HepG2 (cell line): ENCODE measurements around the gene ZDHHC16. TPM values are rescaled to one million over a fixed set of nuclear protein-coding genes. Genes with fewer than 3 reads are reported as not detected.
A peak's percentile ranks its signal among the peaks of the same experiment; 100 is the strongest.

Source experiments
- ATAC-seq: fragments of 200-7000 bp; cut with Tn5 transposase; 3 replicates; pipeline ENCODE4 v1.9.1; 2020; ENCODE audit warnings: mild to moderate bottlenecking, moderate library complexity
- Bru-seq: library from RNA; stranded (reverse); fragments of 400-500 nt; gene quantifications from one replicate; lab custom pipeline; 2021; lab: Mats Ljungman, UMichigan
- BruChase-seq, 2 experiments: library from RNA; stranded (reverse); fragments of 400-500 nt; gene quantifications; one replicate each; lab custom pipeline; 2021; lab: Mats Ljungman, UMichigan
- BruUV-seq: library from RNA; stranded (reverse); fragments of 400-500 nt; replicated peaks from 2 replicates; lab custom pipeline; 2021; lab: Mats Ljungman, UMichigan
- CTCF ChIA-PET: fragments of 300-600 bp; formaldehyde crosslinking; extraction: SDS; loops from one replicate; lab custom pipeline; 2021; ENCODE audit warnings: low total read pairs, inconsistent platforms, low intra/inter-chr PET ratio; lab: Yijun Ruan, JAX
- POLR2A ChIA-PET: fragments of 350-600 bp; sonication (Branson Sonifier 250); formaldehyde crosslinking; loops from one replicate; lab custom pipeline; 2020; ENCODE audit warnings: antibody characterized with exemption, inconsistent platforms; lab: Yijun Ruan, JAX
- DNase-seq: peaks from one replicate; pipeline ENCODE4 v3.0.0-alpha.2; 2015; ENCODE audit warnings: low spot score
- FAIRE-seq: peaks from 3 replicates; lab custom pipeline; 2011; peaks lifted over from hg19 to GRCh38; lab: Jason Lieb, UNC
- H2AFZ ChIP-seq: one replicate; pipeline ENCODE4 v1.6.1; 2011; ENCODE audit warnings: low read length, inconsistent platforms
- H3K27ac ChIP-seq: fragments of 300-600 bp; 3 replicates; pipeline ENCODE4 v1.8.0; 2011; ENCODE audit warnings: mixed run types, mild to moderate bottlenecking, mixed read lengths, low read length, inconsistent platforms; ENCODE audit not compliant: insufficient read depth; ENCODE audit errors: extremely low read length
- H3K27me3 ChIP-seq, 2 experiments: fragments of 200-600 bp in 1 of 2; 2 replicates in 1 of 2; 3 replicates in 1 of 2; pipeline versions ENCODE4 v1.6.0 to v1.8.0; 2011; ENCODE audit warnings: low read length in 2 of 2, mild to moderate bottlenecking in 2 of 2, moderate library complexity in 2 of 2, inconsistent platforms in 1 of 2; ENCODE audit not compliant: insufficient read depth in 2 of 2, control insufficient read depth in 1 of 2
- H3K36me3 ChIP-seq, 2 experiments: fragments of 200-600 bp in 1 of 2; replicated peaks in 1 of 2; 2 replicates in 1 of 2; 3 replicates in 1 of 2; pipeline versions ENCODE4 v1.5.1 to v1.8.0; 2011; ENCODE audit warnings: low read length in 2 of 2, inconsistent platforms in 1 of 2; ENCODE audit not compliant: insufficient read depth in 2 of 2, control insufficient read depth in 1 of 2
- H3K4me1 ChIP-seq: 2 replicates; pipeline ENCODE4 v1.5.1; 2012; ENCODE audit warnings: low read length, inconsistent platforms; ENCODE audit not compliant: insufficient read depth
- H3K4me2 ChIP-seq: 2 replicates; pipeline ENCODE4 v1.6.0; 2011; ENCODE audit warnings: low read depth, low read length, inconsistent platforms
- H3K4me3 ChIP-seq, 3 experiments: fragments of 200-600 bp in 1 of 3; sonication (generic), shearing (Covaris generic) in 1 of 3; replicated peaks in 1 of 3; 2 replicates each; pipeline ENCODE4 v1.5.1; 2011 to 2016; ENCODE audit warnings: low read length in 3 of 3, inconsistent platforms in 2 of 3, low read depth in 2 of 3, mild to moderate bottlenecking in 2 of 3, control low read depth in 1 of 3, mixed read lengths in 1 of 3; ENCODE audit not compliant: insufficient read depth in 1 of 3
- H3K79me2 ChIP-seq: one replicate; pipeline ENCODE4 v1.6.1; 2011; ENCODE audit warnings: low read length, inconsistent platforms; ENCODE audit not compliant: insufficient read depth
- H3K9ac ChIP-seq: 2 replicates; pipeline ENCODE4 v1.6.0; 2011; ENCODE audit warnings: mild to moderate bottlenecking, low read depth, low read length, inconsistent platforms; ENCODE audit not compliant: insufficient read depth
- H3K9me3 ChIP-seq: 2 replicates; pipeline ENCODE4 v1.5.1; 2012; ENCODE audit warnings: mild to moderate bottlenecking, low read length
- H4K20me1 ChIP-seq: 2 replicates; pipeline ENCODE4 v1.6.0; 2011; ENCODE audit warnings: inconsistent platforms, mild to moderate bottlenecking, low read length, moderate library complexity; ENCODE audit not compliant: insufficient read depth
- BRD4 ChIP-seq: sonication (generic); formaldehyde crosslinking; IDR thresholded peaks from 2 replicates; pipeline ENCODE4 v1.4.0; 2020; ENCODE audit warnings: missing genetic modification reagents
- DMAP1 ChIP-seq: IDR thresholded peaks from 2 replicates; pipeline ENCODE4 v1.6.1; 2016
- EHMT2 ChIP-seq: fragments of 200-600 bp; sonication (generic); IDR thresholded peaks from 2 replicates; pipeline ENCODE4 v1.7.0; 2017; ENCODE audit warnings: antibody characterized with exemption, low read depth, low read length, borderline replicate concordance
- HNF4G ChIP-seq, 2 experiments: sonication (generic) in 1 of 2; formaldehyde crosslinking in 1 of 2; IDR thresholded peaks; 2 replicates each; pipeline versions ENCODE4 v1.4.0 to v1.6.1; 2011 to 2020; ENCODE audit warnings: borderline replicate concordance in 2 of 2, low read depth in 2 of 2, mild to moderate bottlenecking in 2 of 2, low read length in 1 of 2, missing genetic modification reagents in 1 of 2, moderate library complexity in 1 of 2
- SP4 ChIP-seq: sonication (generic); formaldehyde crosslinking; IDR thresholded peaks from 2 replicates; pipeline ENCODE4 v1.8.1; 2023; ENCODE audit warnings: mild to moderate bottlenecking, missing genetic modification reagents
- SSRP1 ChIP-seq: IDR thresholded peaks from 2 replicates; pipeline ENCODE4 v1.6.1; 2016; ENCODE audit warnings: control low read depth
- ZNF121 ChIP-seq: sonication (generic); formaldehyde crosslinking; IDR thresholded peaks from 2 replicates; pipeline ENCODE4 v1.5.0; 2020; ENCODE audit warnings: mild to moderate bottlenecking, missing genetic modification reagents
- ZNF143 ChIP-seq: sonication (generic); formaldehyde crosslinking; IDR thresholded peaks from 2 replicates; pipeline ENCODE4 v1.4.0; 2020; ENCODE audit warnings: missing genetic modification reagents
- ZNF230 ChIP-seq: sonication (generic); formaldehyde crosslinking; IDR thresholded peaks from 2 replicates; pipeline ENCODE4 v1.4.0; 2020; ENCODE audit warnings: mild to moderate bottlenecking, missing genetic modification reagents
- ZNF724P ChIP-seq: sonication (generic); formaldehyde crosslinking; IDR thresholded peaks from 2 replicates; pipeline ENCODE4 v1.8.0; 2022; ENCODE audit warnings: missing genetic modification reagents, borderline replicate concordance
- WGBS: methylation state at CpG from one replicate; pipeline ENCODE4 v1.1.6; 2017; ENCODE audit warnings: low lambda C conversion rate; 5-methylcytosine and 5-hydroxymethylcytosine counted together
- in situ Hi-C: cut with HindIII; loops from 2 replicates; pipeline ENCODE4 v1.10.0; 2017; ENCODE audit warnings: low pct_unique_long_range_greater_than_20kb; ENCODE audit not compliant: extremely low pct_ligation_motif_present
- intact Hi-C: fragments of 100-400 bp; cut with micrococcal nuclease; formaldehyde crosslinking; loops from one replicate; pipeline ENCODE4 v1.10.0; 2022; ENCODE audit not compliant: unreplicated experiment
- long read RNA-seq, 2 experiments: library from RNA in 1 of 2; library from polyadenylated mRNA in 1 of 2; stranded (forward) in 1 of 2; unstranded in 1 of 2; transcript quantifications; one replicate each; pipeline ENCODE4 v2.0.0, GENCODE V29; 2019 to 2022
- polyA minus RNA-seq, 3 experiments: library from RNA; depleted of rRNA, polyadenylated mRNA; stranded (reverse); fragments of >200 nt; gene quantifications; 2 replicates each; pipeline ENCODE4 v1.2.3, GENCODE V29; 2011; ENCODE audit warnings: low replicate concordance in 1 of 3
- polyA plus RNA-seq, 8 experiments: library from polyadenylated mRNA; depleted of rRNA in 3 of 8; stranded (reverse) in 7 of 8; unstranded in 1 of 8; fragments of >200 nt; fragmentation: Illumina TruSeq in 4 of 8; extraction: Trizol in 4 of 8; gene quantifications; 2 replicates each; pipeline versions ENCODE4 v1.2.1 to v1.2.3, GENCODE V29; 2011 to 2016; ENCODE audit warnings: low read depth in 4 of 8, missing spikeins in 1 of 8, mixed read lengths in 1 of 8; ENCODE audit not compliant: insufficient read depth in 1 of 8
- total RNA-seq, 5 experiments: library from RNA; depleted of rRNA; stranded (reverse); fragments of >200 nt; fragmentation: Illumina TruSeq; extraction: Trizol; gene quantifications; 2 replicates each; pipeline ENCODE4 v1.2.3, GENCODE V29; 2016; ENCODE audit warnings: low read depth in 1 of 5
- TF ChIP-seq, protein P1 (sequence below): sonication (generic); formaldehyde crosslinking; IDR thresholded peaks from 2 replicates; pipeline ENCODE4 v1.8.1; 2023; ENCODE audit warnings: mild to moderate bottlenecking, missing genetic modification reagents, borderline replicate concordance
- TF ChIP-seq, protein P2 (sequence below): sonication (generic); formaldehyde crosslinking; IDR thresholded peaks from 2 replicates; pipeline ENCODE4; 2020; ENCODE audit warnings: missing genetic modification reagents, mild to moderate bottlenecking, borderline replicate concordance

ZDHHC16 gene
- 30.2 and 41.8 TPM in 2 replicates for total RNA-seq (2016; rRNA removed; fragmentation: Illumina TruSeq; extraction: Trizol)
- 84.0 and 92.7 TPM in 2 replicates for total RNA-seq (2016; cell fraction: cytosol; rRNA removed; fragmentation: Illumina TruSeq; extraction: Trizol; ENCODE audit: low read depth)
- 25.9 and 43.5 TPM in 2 replicates for total RNA-seq (2016; cell fraction: insoluble cytoplasmic fraction; rRNA removed; fragmentation: Illumina TruSeq; extraction: Trizol)
- total RNA-seq (2016; cell fraction: membrane; rRNA removed; fragmentation: Illumina TruSeq; extraction: Trizol) = 104 and 115 TPM in 2 replicates
- 30.7 and 33.0 TPM in 2 replicates for total RNA-seq (2016; cell fraction: nucleus; rRNA removed; fragmentation: Illumina TruSeq; extraction: Trizol)
- 40.8 and 49.4 TPM in 2 replicates for polyA plus RNA-seq (2011; rRNA removed)
- polyA plus RNA-seq (2011; cell fraction: cytosol; rRNA removed) = 50.8 and 52.5 TPM in 2 replicates
- 59.0 and 60.8 TPM in 2 replicates for polyA plus RNA-seq (2011; cell fraction: nucleus; rRNA removed)
- polyA plus RNA-seq (2012) = 15.7 and 18.2 TPM in 2 replicates
- 102 and 121 TPM in 2 replicates for polyA plus RNA-seq (2016; cell fraction: cytosol; fragmentation: Illumina TruSeq; extraction: Trizol; ENCODE audit: low read depth)
- 34.1 and 41.4 TPM in 2 replicates for polyA plus RNA-seq (2016; cell fraction: insoluble cytoplasmic fraction; fragmentation: Illumina TruSeq; extraction: Trizol; ENCODE audit: low read depth)
- 122 and 132 TPM in 2 replicates for polyA plus RNA-seq (2016; cell fraction: membrane; fragmentation: Illumina TruSeq; extraction: Trizol; ENCODE audit: low read depth)
- 55.7 and 56.8 TPM in 2 replicates for polyA plus RNA-seq (2016; cell fraction: nucleus; fragmentation: Illumina TruSeq; extraction: Trizol; ENCODE audit: insufficient read depth, low read depth)
- 142 and 286 TPM in 2 replicates for polyA minus RNA-seq (2011; rRNA and poly(A)+ RNA removed; ENCODE audit: low replicate concordance)
- 20.4 TPM in 2 replicates for polyA minus RNA-seq (2011; cell fraction: cytosol; rRNA and poly(A)+ RNA removed)
- 33.9 and 35.7 TPM in 2 replicates for polyA minus RNA-seq (2011; cell fraction: nucleus; rRNA and poly(A)+ RNA removed)
- Bru-seq, nascent RNA = percentile 71 among the genes with signal in this experiment
- percentile 61 among the genes with signal in this experiment for BruChase-seq, experiment 1, labeled RNA remaining after a 6-hour chase
- percentile 64 among the genes with signal in this experiment for BruChase-seq, experiment 2, labeled RNA remaining after a 2-hour chase
- long read RNA-seq, experiment 1, transcript ZDHHC16-202 (10 exons, 1,718 nt) = major isoform, 19 of 72 reads
- long read RNA-seq, experiment 1, transcript ZDHHC16-205 (8 exons, 1,280 nt) = minor isoform, 10 of 72 reads
- long read RNA-seq, experiment 1, transcript ZDHHC16-206 (11 exons, 1,798 nt) = major isoform, 19 of 72 reads
- long read RNA-seq, experiment 1, partial matches to known transcripts = 4 of 72 reads
- long read RNA-seq, experiment 1, other reads (novel, unspliced or antisense) = 18 of 72 reads
- long read RNA-seq, experiment 2, transcript ZDHHC16-202 (10 exons, 1,718 nt) = minor isoform, 9 of 71 reads
- long read RNA-seq, experiment 2, transcript ZDHHC16-206 (11 exons, 1,798 nt) = major isoform, 10 of 71 reads
- long read RNA-seq, experiment 2, partial matches to known transcripts = 15 of 71 reads
- long read RNA-seq, experiment 2, other reads (novel, unspliced or antisense) = 31 of 71 reads

DNA sequence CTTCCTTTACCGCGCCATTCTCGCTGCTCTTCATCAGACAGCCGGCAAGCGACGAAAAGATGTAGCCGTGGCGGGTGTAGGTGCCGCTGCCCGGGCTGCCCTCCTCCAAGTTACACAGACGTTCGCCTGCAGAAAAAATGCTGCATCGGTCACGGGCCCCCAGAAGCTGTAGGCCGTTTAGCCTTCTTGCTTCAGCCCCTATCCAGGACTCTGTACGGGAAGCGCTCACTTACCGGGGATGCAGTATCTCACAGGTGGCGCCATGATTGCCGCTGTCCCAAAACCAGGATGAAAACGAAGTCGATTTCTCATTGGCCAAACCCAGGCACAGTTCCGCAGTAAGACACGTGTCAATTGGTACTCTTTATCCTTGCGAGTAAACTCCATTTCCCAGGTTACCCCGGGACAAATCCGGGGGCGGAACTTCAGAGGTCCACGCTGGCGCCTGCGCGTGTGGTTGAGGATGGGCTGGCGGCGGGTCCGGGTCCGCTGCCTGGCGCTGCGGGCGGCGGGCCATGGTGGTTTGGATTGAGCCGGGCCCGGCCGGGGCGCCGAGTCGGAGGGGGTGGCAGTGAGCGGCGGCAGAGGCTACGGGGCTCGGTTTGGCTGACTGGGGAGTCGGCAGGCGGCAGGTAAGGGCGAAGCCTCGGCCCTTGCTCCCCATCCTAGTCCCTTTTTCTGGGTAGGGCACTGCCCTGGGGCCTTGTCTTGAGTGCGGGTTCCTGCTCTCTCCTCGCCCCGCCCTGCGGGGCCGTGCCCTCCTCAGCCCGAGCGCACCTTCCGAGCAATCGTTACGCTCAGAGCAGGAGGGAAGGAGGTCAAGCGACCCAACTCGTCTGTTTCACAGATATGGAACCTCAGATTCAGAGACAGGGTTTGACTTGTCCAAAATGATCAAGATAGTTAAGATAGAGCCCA is at the start of gene ZDHHC16, which contains the start of gene EXOSC1:
Gene ZDHHC16 (plus strand): TSS at position 454 of the 918 bp plus-strand sequence. CDS start 5,501 bp downstream, outside the sequence.
Gene EXOSC1 (minus strand): TSS at position 285 of the 918 bp plus-strand sequence. CDS start 21 bp downstream, at position 264.
- Histone ChIP-seq H3K4me2 (peak within 1 kb of the TSS; percentile 89), H3K4me3 (peak within 1 kb of the TSS; percentile 83 to 99 (median 93)), H3K27me3 (no peaks in the 10 kb centered on the region; a peak in 1 of 5 replicates), H3K9me3 (no peaks in the 10 kb centered on the region), H3K27ac (peak within 1 kb of the TSS; percentile 60), H3K36me3 (peaks cover 0 to 5% of the 10 kb centered on the region in 2 experiments; a peak in 4 of 5 replicates), H3K4me1 (peaks cover 43% of the 10 kb centered on the region), H2AFZ (peak within 1 kb of the TSS; percentile 81), H3K79me2 (peaks cover 36% of the 10 kb centered on the region), H3K9ac (peak within 1 kb of the TSS; percentile 83), H4K20me1 (peaks cover 8% of the 10 kb centered on the region; the same call in 1 of the 2 replicates)
- in situ Hi-C loops (no loop called here), intact Hi-C loops (loop anchor here (1.0 to 2.0 kb wide), 2 partner anchors 17 to 39 kb away; no protein-coding TSS in a partner anchor)
- CTCF ChIA-PET = interaction anchor here (2.3 kb wide), 1 partner anchor 38 kb away, joined by 12 read pairs; no protein-coding TSS in a partner anchor
- peak; percentile 95 for ATAC-seq
- FAIRE-seq = peak; percentile 94
- POLR2A ChIA-PET = interaction anchor here (1.0 kb wide), 1 partner anchor 12 kb away, joined by 4 read pairs; no protein-coding TSS in a partner anchor
- WGBS = 3% methylated on average over 14 of the region's 66 CpGs
- DNase-seq = peak; percentile 97
- BruUV-seq = TSS peak; percentile 85
- TF ChIP-seq ZNF121 (CRISPR knock-in tag) (0 out of 2 replicates have a peak, but pooled peaks have one; percentile 40), SP4 (CRISPR knock-in tag) (peak; percentile 57), BRD4 (CRISPR knock-in tag) (no peak), ZNF143 (CRISPR knock-in tag) (peak; percentile 98), SSRP1 (CRISPR knock-in tag) (no peak), DMAP1 (CRISPR knock-in tag) (peak; percentile 65; the same call in 1 of the 2 replicates), EHMT2 (no peak), HNF4G (IDR thresholded peaks at IDR 0.05; ENCODE audit: borderline replicate concordance, low read depth, low read length) (no peak), HNF4G (CRISPR knock-in tag; IDR thresholded peaks at IDR 0.05; ENCODE audit: borderline replicate concordance, low read depth) (no peak), ZNF724P (0 out of 2 replicates have a peak, but pooled peaks have one; percentile 25), ZNF230 (CRISPR knock-in tag) (no peak; the same call in 1 of the 2 replicates)
- TF ChIP-seq, protein P1, sequence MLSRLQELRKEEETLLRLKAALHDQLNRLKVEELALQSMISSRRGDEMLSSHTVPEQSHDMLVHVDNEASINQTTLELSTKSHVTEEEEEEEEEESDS (CRISPR knock-in tag) = no peak
- TF ChIP-seq, protein P2, sequence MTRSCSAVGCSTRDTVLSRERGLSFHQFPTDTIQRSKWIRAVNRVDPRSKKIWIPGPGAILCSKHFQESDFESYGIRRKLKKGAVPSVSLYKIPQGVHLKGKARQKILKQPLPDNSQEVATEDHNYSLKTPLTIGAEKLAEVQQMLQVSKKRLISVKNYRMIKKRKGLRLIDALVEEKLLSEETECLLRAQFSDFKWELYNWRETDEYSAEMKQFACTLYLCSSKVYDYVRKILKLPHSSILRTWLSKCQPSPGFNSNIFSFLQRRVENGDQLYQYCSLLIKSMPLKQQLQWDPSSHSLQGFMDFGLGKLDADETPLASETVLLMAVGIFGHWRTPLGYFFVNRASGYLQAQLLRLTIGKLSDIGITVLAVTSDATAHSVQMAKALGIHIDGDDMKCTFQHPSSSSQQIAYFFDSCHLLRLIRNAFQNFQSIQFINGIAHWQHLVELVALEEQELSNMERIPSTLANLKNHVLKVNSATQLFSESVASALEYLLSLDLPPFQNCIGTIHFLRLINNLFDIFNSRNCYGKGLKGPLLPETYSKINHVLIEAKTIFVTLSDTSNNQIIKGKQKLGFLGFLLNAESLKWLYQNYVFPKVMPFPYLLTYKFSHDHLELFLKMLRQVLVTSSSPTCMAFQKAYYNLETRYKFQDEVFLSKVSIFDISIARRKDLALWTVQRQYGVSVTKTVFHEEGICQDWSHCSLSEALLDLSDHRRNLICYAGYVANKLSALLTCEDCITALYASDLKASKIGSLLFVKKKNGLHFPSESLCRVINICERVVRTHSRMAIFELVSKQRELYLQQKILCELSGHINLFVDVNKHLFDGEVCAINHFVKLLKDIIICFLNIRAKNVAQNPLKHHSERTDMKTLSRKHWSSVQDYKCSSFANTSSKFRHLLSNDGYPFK (CRISPR knock-in tag) = peak; percentile 95
